PC-9 (cell line): ENCODE results near the gene TIMP3. TPM values are rescaled to one million over a fixed set of nuclear protein-coding genes. Genes with fewer than 3 reads are reported as not detected.

Experiments used
- BruUV-seq: library from RNA; stranded (reverse); fragments of 400-500 nt; replicated peaks from 2 replicates; lab custom pipeline; 2021; lab: Mats Ljungman, UMichigan
- CTCF ChIA-PET: fragments of 300-600 bp; sonication (Branson Sonifier 250); formaldehyde crosslinking; loops from one replicate; lab custom pipeline; 2022; ENCODE audit warnings: antibody characterized with exemption; lab: Charles Lee
- POLR2A ChIA-PET: fragments of 300-600 bp; sonication (Branson Sonifier 250); formaldehyde crosslinking; loops from one replicate; lab custom pipeline; 2022; ENCODE audit warnings: antibody characterized with exemption; ENCODE audit not compliant: unreplicated experiment; lab: Charles Lee
- DNase-seq, 2 experiments: peaks; one replicate each; pipeline versions ENCODE4 v3.0.0 to v3.0.0-alpha.2; 2015 to 2022; ENCODE audit warnings: mixed read lengths in 1 of 2
- H2AFZ ChIP-seq: fragments of 200-600 bp; sonication (generic); 2 replicates; pipeline ENCODE4 v1.8.1; 2017; ENCODE audit warnings: antibody characterized with exemption
- H3F3A ChIP-seq: fragments of 200-600 bp; sonication (generic); 2 replicates; pipeline ENCODE4 v1.8.1; 2017; ENCODE audit warnings: antibody characterized with exemption, mild to moderate bottlenecking, low read depth; ENCODE audit not compliant: insufficient read depth
- H3K27ac ChIP-seq: fragments of 200-600 bp; sonication (generic); 2 replicates; pipeline ENCODE4 v1.6.1; 2016; ENCODE audit warnings: mixed run types
- H3K27me3 ChIP-seq: fragments of 200-600 bp; sonication (generic); 2 replicates; pipeline ENCODE4 v1.6.1; 2016; ENCODE audit warnings: low read depth, mixed run types; ENCODE audit not compliant: insufficient read depth
- H3K36me3 ChIP-seq: fragments of 200-600 bp; sonication (generic); 2 replicates; pipeline ENCODE4 v1.6.1; 2016; ENCODE audit warnings: low read depth, mixed run types
- H3K4me1 ChIP-seq: fragments of 200-600 bp; sonication (generic); replicated peaks from 2 replicates; pipeline ENCODE4 v1.6.1; 2016; ENCODE audit warnings: mixed run types; ENCODE audit not compliant: insufficient read depth
- H3K4me2 ChIP-seq: fragments of 200-600 bp; sonication (generic); 2 replicates; pipeline ENCODE4 v1.6.1; 2017; ENCODE audit warnings: mixed run types
- H3K4me3 ChIP-seq: fragments of 200-600 bp; sonication (generic); 2 replicates; pipeline ENCODE4 v1.6.1; 2016; ENCODE audit warnings: mixed run types
- H3K79me2 ChIP-seq: fragments of 200-600 bp; sonication (generic); 2 replicates; pipeline ENCODE4 v1.6.1; 2017; ENCODE audit warnings: low read depth, mixed run types
- H3K9me2 ChIP-seq: fragments of 200-600 bp; sonication (generic); 2 replicates; pipeline ENCODE4 v1.8.1; 2017; ENCODE audit warnings: mild to moderate bottlenecking; ENCODE audit not compliant: insufficient read depth
- H3K9me3 ChIP-seq: fragments of 200-600 bp; sonication (generic); 2 replicates; pipeline ENCODE4 v1.8.1; 2016; ENCODE audit warnings: low read depth; ENCODE audit not compliant: insufficient read depth
- H4K20me1 ChIP-seq: fragments of 200-600 bp; sonication (generic); 2 replicates; pipeline ENCODE4 v1.8.1; 2017; ENCODE audit not compliant: insufficient read depth
- EZH2 ChIP-seq: fragments of 200-600 bp; sonication (generic); IDR thresholded peaks from 2 replicates; pipeline ENCODE4 v1.8.0; 2017; ENCODE audit warnings: antibody characterized with exemption, low read depth
- intact Hi-C: fragments of 100-400 bp; cut with micrococcal nuclease; formaldehyde crosslinking; loops from one replicate; pipeline ENCODE4 v1.10.0; 2022; ENCODE audit not compliant: unreplicated experiment
- total RNA-seq: library from RNA; stranded (reverse); gene quantifications from 2 replicates; pipeline ENCODE4 v1.2.3, GENCODE V29; 2021
- TF ChIP-seq, protein P1 (sequence below): fragments of 200-600 bp; sonication (generic); conservative IDR thresholded peaks from 2 replicates; pipeline ENCODE4 v1.6.1; 2017; ENCODE audit warnings: mixed run types, antibody characterized with exemption, mild to moderate bottlenecking, moderate library complexity

TIMP3 gene
- total RNA-seq, 1 experiment from 2014 or later: 79.8 TPM

DNA sequence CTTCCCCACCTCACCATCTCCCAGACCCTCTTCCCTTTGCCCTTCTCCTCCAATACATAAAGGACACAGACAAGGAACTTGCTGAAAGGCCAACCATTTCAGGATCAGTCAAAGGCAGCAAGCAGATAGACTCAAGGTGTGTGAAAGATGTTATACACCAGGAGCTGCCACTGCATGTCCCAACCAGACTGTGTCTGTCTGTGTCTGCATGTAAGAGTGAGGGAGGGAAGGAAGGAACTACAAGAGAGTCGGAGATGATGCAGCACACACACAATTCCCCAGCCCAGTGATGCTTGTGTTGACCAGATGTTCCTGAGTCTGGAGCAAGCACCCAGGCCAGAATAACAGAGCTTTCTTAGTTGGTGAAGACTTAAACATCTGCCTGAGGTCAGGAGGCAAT lies 58.2 kb downstream of the TIMP3 start:
- no peaks in the 10 kb centered on the region for H3K9me3 ChIP-seq
- H3K36me3 ChIP-seq: peaks cover 59% of the 10 kb centered on the region
- intact Hi-C loops: no loop called here
- H2AFZ ChIP-seq: no peak overlapping the region
- H3K9me2 ChIP-seq: no peaks in the 10 kb centered on the region
- ChIA-PET CTCF (no interaction called here), POLR2A (no interaction called here)
- H3K27ac ChIP-seq: no peak overlapping the region
- TF ChIP-seq, protein P1, sequence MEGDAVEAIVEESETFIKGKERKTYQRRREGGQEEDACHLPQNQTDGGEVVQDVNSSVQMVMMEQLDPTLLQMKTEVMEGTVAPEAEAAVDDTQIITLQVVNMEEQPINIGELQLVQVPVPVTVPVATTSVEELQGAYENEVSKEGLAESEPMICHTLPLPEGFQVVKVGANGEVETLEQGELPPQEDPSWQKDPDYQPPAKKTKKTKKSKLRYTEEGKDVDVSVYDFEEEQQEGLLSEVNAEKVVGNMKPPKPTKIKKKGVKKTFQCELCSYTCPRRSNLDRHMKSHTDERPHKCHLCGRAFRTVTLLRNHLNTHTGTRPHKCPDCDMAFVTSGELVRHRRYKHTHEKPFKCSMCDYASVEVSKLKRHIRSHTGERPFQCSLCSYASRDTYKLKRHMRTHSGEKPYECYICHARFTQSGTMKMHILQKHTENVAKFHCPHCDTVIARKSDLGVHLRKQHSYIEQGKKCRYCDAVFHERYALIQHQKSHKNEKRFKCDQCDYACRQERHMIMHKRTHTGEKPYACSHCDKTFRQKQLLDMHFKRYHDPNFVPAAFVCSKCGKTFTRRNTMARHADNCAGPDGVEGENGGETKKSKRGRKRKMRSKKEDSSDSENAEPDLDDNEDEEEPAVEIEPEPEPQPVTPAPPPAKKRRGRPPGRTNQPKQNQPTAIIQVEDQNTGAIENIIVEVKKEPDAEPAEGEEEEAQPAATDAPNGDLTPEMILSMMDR: no peak
- no peak for TF ChIP-seq EZH2
- peaks cover 62% of the 10 kb centered on the region for H4K20me1 ChIP-seq
- BruUV-seq: TSS peak; percentile 34
- H3F3A ChIP-seq: peaks cover 98% of the 10 kb centered on the region
- no peak overlapping the region for H3K4me2 ChIP-seq
- H3K27me3 ChIP-seq: no peaks in the 10 kb centered on the region
- DNase-seq: no peak
- 0 out of 2 replicates have a peak, but pooled peaks cover 5% of the 10 kb centered on the region for H3K4me1 ChIP-seq
- no peak overlapping the region for H3K4me3 ChIP-seq
- H3K79me2 ChIP-seq: peaks cover 21% of the 10 kb centered on the region

DNA sequence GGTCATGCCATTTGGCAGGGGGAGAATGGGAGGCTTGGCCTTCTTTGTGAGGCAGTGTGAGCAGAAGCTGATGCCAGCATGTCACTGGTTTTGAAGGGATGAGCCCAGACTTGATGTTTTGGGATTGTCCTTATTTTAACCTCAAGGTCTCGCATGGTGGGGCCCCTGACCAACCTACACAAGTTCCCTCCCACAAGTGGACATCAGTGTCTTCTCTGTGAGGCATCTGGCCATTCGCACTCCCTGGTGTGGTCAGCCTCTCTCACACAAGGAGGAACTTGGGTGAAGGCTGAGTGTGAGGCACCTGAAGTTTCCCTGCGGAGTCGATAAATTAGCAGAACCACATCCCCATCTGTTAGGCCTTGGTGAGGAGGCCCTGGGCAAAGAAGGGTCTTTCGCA lies 59.8 kb downstream of the TIMP3 start:
- no peaks in the 10 kb centered on the region for H3K9me2 ChIP-seq
- peaks cover 82% of the 10 kb centered on the region for H3F3A ChIP-seq
- H3K27me3 ChIP-seq: no peaks in the 10 kb centered on the region
- H3K9me3 ChIP-seq: no peaks in the 10 kb centered on the region
- H2AFZ ChIP-seq: no peak overlapping the region
- 0 out of 2 replicates have a peak, but pooled peaks cover 5% of the 10 kb centered on the region for H3K4me1 ChIP-seq
- intact Hi-C loops: no loop called here
- TF ChIP-seq, protein P1: no peak
- no peak for TF ChIP-seq EZH2
- peaks cover 46% of the 10 kb centered on the region for H4K20me1 ChIP-seq
- no TSS peak for BruUV-seq
- no peak overlapping the region for H3K27ac ChIP-seq
- no peak overlapping the region for H3K4me3 ChIP-seq
- H3K4me2 ChIP-seq: no peak overlapping the region
- peaks cover 43% of the 10 kb centered on the region for H3K36me3 ChIP-seq
- ChIA-PET CTCF (no interaction called here), POLR2A (no interaction called here)
- DNase-seq: no peak
- H3K79me2 ChIP-seq: peaks cover 7% of the 10 kb centered on the region; the same call in 1 of the 2 replicates

DNA sequence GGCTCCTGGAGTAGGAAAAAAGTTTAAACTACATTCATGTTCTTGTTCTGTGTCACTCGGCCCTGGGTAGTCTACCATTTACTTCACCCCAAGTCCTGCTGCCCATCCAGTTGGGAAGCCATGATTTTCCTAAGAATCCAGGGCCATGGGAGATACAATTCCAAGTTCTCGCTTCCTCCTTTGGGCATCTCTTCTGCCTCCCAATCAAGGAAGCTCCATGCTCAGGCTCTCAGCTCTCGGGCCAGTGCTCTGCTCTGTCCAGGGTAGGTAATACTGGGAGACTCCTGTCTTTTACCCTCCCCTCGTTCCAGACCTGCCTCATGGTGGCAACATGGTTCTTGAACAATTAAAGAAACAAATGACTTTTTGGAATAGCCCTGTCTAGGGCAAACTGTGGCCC lies 60.6 kb downstream of the TIMP3 start:
- H3K4me3 ChIP-seq: no peak overlapping the region
- no TSS peak for BruUV-seq
- peaks cover 7% of the 10 kb centered on the region; the same call in 1 of the 2 replicates for H3K79me2 ChIP-seq
- no peaks in the 10 kb centered on the region for H3K9me3 ChIP-seq
- TF ChIP-seq, protein P1: no peak
- 0 out of 2 replicates have a peak, but pooled peaks cover 5% of the 10 kb centered on the region for H3K4me1 ChIP-seq
- no peak overlapping the region for H3K4me2 ChIP-seq
- ChIA-PET CTCF (no interaction called here), POLR2A (no interaction called here)
- H4K20me1 ChIP-seq: peaks cover 39% of the 10 kb centered on the region
- peaks cover 75% of the 10 kb centered on the region for H3F3A ChIP-seq
- H3K9me2 ChIP-seq: no peaks in the 10 kb centered on the region
- no peaks in the 10 kb centered on the region for H3K27me3 ChIP-seq
- H3K27ac ChIP-seq: no peak overlapping the region
- H2AFZ ChIP-seq: no peak overlapping the region
- peaks cover 35% of the 10 kb centered on the region for H3K36me3 ChIP-seq
- no peak for DNase-seq
- intact Hi-C loops: no loop called here
